GM10266 (cell line): ENCODE results near the gene ZBTB47.

ENCODE experiments used
- DNase-seq: peaks from one replicate; pipeline ENCODE4 v3.0.0; 2012; ENCODE audit errors: extremely low spot score
- TF ChIP-seq, protein P1 (sequence below): IDR thresholded peaks from 2 replicates; pipeline ENCODE4 v1.5.1; 2012; ENCODE audit warnings: mild to moderate bottlenecking, low read depth; ENCODE audit not compliant: control insufficient read depth, insufficient read depth; ENCODE audit errors: missing control alignments

The ZBTB47 gene

DNA sequence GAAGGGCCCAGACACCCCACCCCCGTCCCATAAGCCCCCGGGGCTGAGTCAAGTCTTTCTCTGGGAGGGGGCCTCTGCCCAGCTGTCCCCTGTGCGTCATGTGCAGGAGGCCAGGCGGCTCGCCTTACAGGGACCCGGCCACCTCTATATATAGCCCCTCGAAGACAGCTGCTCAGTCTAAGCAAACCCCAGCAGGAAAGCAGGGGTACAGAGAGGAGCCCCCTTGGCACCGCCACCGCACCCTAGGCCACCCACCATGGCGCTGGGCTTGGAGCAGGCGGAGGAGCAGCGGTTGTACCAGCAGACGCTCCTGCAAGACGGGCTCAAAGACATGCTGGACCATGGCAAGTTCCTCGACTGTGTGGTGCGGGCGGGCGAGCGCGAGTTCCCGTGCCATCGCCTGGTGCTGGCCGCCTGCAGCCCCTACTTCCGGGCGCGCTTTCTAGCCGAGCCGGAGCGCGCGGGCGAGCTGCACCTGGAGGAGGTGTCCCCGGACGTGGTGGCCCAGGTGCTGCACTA is 31.9 kb downstream of the ZBTB47 start, which contains the start of gene KLHL40:
KLHL40 (plus strand) TSS at position 175 of the 519 bp plus-strand sequence; CDS start at position 257, 82 bp downstream.
- TF ChIP-seq, protein P1, sequence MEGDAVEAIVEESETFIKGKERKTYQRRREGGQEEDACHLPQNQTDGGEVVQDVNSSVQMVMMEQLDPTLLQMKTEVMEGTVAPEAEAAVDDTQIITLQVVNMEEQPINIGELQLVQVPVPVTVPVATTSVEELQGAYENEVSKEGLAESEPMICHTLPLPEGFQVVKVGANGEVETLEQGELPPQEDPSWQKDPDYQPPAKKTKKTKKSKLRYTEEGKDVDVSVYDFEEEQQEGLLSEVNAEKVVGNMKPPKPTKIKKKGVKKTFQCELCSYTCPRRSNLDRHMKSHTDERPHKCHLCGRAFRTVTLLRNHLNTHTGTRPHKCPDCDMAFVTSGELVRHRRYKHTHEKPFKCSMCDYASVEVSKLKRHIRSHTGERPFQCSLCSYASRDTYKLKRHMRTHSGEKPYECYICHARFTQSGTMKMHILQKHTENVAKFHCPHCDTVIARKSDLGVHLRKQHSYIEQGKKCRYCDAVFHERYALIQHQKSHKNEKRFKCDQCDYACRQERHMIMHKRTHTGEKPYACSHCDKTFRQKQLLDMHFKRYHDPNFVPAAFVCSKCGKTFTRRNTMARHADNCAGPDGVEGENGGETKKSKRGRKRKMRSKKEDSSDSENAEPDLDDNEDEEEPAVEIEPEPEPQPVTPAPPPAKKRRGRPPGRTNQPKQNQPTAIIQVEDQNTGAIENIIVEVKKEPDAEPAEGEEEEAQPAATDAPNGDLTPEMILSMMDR: no peak
- no peak for DNase-seq

DNA sequence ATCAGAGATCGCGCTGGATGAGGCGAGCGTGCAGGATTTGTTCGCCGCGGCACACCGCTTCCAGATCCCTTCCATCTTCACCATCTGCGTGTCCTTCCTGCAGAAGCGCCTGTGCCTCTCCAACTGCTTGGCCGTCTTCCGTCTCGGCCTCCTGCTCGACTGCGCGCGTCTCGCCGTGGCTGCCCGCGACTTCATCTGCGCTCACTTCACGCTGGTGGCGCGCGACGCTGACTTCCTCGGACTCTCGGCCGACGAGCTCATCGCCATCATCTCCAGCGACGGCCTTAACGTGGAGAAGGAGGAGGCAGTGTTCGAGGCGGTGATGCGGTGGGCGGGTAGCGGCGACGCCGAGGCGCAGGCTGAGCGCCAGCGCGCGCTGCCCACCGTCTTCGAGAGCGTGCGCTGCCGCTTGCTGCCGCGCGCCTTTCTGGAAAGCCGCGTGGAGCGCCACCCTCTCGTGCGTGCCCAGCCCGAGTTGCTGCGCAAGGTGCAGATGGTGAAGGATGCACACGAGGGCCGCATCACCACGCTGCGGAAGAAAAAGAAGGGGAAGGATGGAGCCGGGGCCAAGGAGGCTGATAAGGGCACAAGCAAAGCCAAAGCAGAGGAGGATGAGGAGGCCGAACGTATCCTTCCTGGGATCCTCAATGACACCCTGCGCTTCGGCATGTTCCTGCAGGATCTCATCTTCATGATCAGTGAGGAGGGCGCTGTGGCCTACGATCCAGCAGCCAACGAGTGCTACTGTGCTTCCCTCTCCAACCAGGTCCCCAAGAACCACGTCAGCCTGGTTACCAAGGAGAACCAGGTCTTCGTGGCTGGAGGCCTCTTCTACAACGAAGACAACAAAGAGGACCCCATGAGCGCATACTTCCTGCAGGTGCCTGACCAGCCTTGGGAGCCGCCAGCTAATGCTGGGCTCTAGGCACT is 32.7 kb downstream of the ZBTB47 start:
- TF ChIP-seq, protein P1: no peak
- DNase-seq: no peak

DNA sequence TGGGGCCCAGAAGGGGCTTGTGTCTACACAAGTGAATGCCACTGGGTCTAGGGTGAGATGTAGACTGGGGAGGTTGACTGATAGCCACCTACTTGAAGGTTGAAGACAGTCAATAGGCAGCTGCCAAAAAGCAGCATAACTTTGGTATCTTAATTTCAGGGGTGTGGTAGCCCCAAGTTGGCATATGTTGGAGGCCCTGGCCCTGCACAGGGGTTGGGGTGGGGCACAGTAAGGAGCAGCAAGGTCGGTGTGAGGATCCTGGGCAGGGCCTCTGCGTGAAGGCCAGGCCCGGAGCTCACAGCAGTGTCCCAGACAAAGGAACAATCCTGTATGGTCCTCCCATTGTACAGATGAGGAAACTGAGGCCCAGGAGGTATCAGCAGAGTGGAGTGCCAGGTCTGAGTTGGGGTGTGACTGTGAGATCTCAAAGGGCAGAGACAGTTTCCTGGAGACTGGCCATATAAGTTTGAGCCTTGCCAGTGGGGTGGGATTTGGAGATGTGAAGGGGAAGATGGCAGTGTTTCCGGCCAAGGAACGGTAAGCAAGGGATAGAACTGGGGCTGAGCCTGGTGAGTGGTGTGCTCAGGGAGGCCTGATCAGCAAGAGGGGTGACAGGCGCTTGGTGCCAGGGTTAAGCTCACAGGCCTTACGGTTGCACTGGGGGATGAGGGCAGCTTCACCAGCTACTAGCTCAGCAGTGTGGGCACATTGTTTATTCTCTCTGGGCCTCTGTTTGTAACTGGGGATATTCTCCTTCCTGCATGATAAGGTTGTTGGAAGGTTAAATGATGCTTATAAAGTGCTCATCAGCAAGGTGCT is 33.5 kb downstream of the ZBTB47 start:
- no peak for DNase-seq
- TF ChIP-seq, protein P1: no peak

DNA sequence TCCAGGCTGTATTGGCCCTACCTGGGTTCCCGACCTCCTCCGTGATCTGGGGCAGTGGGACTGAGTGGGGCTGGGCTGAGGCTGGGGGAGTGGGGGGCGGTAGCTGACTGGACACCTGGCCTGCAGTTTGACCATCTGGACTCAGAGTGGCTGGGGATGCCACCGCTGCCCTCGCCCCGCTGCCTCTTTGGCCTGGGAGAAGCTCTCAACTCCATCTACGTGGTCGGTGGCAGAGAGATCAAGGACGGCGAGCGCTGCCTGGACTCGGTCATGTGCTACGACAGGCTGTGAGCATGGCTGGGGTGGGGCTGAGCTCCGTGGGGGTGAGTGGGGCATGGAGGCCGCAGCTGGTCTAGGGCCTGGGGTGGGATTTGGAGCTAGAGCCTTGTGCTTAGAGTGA is 34.5 kb downstream of the ZBTB47 start:
- no peak for DNase-seq
- TF ChIP-seq, protein P1: no peak

DNA sequence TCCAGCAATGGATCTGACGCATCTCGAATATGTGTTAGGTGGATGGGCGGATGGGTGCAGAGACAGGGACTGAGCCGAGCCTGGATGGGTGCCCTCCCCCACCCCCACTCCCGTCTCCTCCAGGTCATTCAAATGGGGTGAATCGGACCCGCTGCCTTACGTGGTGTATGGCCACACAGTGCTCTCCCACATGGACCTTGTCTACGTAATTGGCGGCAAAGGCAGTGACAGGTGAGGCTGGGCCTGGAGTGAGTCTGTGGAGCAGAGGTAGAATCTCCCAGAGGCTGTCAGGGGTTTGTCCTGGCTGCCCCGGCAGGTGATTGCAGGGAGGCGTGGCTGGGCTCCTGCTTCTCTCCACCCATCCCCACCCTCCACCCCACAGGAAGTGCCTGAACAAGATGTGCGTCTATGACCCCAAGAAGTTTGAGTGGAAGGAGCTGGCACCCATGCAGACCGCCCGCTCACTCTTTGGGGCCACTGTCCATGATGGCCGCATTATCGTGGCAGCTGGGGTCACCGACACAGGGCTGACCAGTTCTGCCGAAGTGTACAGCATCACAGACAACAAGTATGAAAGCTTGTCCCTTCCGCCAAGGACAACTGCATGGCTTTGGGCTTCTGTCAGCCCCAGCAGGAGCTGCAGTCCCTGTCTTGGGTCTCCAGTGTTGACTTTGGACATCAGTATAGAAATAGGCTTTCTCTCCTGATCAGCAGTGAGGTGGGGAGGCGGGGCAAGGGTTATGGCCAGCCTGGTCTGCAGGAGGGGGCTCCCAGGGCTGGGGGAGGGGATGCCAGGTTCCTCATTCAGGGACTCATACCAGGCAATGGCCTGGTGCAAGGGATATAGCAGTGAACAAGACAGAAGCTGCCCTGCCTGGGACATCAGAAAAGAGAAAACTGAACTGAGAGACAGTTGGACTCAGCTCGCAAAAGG is 35.3 kb downstream of the ZBTB47 start:
- TF ChIP-seq, protein P1: no peak
- DNase-seq: no peak

DNA sequence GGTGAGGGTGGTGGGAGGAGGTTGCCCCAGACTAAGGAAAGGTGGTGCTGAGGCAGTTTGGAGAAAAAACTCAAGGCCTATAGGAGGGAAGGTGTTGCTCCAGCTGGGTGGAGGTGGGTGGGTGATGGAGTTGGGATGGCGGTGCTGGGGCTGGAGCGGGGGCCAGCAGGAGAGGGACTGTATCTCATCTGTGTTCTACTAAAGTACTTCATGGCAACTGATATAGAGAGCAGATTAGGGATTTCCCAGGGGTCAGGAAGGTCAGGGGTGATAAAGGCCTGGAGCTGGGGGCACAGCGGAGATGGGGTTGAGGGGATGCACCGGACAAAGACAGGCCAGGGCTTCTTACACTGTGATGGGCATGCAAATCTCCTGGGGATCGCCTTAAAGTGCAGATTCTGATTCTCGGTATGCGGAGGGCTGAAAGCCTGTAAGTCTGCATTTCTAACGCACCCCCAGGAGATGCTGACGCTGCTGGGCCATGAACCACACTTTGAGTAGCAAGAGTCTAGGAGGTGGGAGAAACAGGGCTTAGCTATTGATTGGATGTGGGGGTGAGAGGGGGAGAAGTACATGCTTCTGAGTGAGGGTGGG is 36.0 kb downstream of the ZBTB47 start:
- TF ChIP-seq, protein P1: no peak
- DNase-seq: no peak
